WI38 (cell line): ENCODE results near the gene CMYA5.

Experiments
- H3K4me3 ChIP-seq: 2 replicates; pipeline ENCODE4 v1.5.1; 2011; ENCODE audit warnings: low read depth, mild to moderate bottlenecking, control low read depth, low read length
- TF ChIP-seq, protein P1 (sequence below): IDR thresholded peaks from 2 replicates; pipeline ENCODE4 v1.5.1; 2012; ENCODE audit warnings: low read depth, mild to moderate bottlenecking, control low read depth, low read length

The CMYA5 gene

DNA sequence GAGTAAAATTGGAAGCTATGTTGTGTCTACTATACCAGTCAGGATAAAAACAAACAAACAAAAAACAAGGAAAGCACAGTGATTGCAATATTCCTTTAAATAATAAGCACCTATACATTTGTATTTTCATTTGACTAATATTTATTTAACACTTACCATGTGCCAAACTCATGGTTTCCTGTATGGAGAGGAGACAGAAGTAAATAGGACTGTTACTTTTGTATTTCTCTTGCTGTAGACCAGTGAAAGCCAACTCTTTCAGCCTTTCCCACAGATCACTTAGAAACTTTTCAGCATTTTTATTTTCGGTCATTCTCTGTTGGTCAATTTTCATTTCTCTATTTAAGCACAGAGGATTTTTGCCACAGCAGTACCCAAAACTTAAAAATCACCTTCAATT, 4.5 kb downstream of the CMYA5 start:
- no peak overlapping the region for H3K4me3 ChIP-seq
- TF ChIP-seq, protein P1, sequence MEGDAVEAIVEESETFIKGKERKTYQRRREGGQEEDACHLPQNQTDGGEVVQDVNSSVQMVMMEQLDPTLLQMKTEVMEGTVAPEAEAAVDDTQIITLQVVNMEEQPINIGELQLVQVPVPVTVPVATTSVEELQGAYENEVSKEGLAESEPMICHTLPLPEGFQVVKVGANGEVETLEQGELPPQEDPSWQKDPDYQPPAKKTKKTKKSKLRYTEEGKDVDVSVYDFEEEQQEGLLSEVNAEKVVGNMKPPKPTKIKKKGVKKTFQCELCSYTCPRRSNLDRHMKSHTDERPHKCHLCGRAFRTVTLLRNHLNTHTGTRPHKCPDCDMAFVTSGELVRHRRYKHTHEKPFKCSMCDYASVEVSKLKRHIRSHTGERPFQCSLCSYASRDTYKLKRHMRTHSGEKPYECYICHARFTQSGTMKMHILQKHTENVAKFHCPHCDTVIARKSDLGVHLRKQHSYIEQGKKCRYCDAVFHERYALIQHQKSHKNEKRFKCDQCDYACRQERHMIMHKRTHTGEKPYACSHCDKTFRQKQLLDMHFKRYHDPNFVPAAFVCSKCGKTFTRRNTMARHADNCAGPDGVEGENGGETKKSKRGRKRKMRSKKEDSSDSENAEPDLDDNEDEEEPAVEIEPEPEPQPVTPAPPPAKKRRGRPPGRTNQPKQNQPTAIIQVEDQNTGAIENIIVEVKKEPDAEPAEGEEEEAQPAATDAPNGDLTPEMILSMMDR = no peak

DNA sequence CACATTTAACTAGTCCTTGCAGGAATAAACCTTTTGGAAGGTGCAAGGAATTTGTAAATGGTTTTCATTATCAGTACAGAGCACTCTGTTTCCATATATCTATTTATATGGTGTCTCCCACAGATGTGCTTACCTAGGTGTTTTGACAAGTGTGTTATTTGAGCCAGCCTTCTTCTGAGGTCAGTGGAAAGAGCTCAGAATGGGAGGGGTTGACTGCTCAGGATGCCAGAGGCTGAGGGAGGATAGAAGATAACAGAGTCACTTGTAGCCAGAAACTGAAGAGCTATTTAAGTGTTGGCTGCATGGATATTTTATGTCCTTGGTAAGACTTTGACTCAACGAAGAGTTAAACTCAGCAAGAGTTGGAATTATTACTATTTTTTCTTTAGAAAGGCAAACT, 5.0 kb downstream of the CMYA5 start:
- TF ChIP-seq, protein P1 = no peak
- no peak overlapping the region for H3K4me3 ChIP-seq

DNA sequence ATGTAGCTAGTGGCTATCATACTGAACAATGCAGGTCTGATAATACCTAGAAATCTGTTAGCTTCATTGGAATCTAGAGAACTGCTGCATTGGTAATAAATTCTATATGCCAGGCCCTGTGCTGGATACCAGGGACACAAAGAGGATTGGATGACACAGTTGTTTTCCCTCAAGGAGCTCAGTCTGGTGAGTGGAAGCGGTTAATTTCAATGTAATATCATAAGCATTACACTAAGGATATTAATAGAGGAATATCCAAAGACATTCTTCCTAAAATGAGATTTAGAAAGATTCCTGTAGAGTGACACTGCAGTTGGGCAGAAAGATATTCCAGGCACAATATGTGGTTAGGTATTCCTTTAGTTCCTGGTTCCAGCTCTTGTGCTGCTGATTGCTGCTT, 5.9 kb downstream of the CMYA5 start:
- H3K4me3 ChIP-seq = no peak overlapping the region

DNA sequence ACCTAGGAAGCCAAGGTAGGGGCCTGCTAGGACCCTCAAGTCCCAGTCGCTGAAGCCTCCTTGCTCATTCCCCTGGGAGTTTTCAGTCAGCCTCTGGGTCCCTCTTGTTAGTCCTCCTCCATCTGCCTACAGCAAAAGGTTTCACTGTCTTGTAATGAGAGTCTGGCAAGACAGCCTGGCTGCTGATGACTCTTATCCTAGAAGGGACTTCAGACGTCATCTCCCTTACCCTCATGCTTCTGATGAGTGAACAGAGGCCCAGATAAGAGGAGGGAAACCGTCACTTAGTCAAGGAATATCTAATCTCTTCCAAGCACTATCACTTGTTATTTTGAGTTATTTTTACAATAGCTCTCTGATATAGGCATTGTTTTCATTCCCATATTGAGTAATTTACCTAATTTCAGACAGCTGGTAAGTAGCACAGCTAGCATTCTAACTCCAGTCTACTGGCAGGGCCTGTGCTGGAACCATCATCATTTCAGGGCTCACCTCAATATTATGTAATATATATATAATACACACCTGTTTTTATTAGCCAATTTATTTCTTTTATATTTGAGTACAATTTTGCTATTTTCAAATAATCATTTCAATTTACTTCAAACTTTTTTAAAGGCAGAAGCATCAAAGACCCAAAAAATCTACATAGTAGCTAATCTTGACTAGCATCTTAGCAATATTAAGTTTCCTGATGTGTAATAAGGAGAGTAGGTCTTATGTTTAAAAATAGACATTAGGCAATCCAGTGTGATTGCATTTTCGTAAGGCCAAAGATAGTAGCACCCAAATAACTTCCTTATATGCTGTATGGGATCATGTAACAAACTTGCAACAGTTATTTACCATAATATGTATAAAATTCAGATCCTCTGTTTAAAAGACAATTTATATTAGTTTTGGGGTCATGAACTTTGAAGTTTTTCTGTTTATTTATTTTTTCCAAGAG, 7.9 kb downstream of the CMYA5 start:
- no peak overlapping the region for H3K4me3 ChIP-seq
- TF ChIP-seq, protein P1 = no peak

More for the DNA sequence above, 5.9 kb downstream of the CMYA5 start:
- TF ChIP-seq, protein P1 = no peak

DNA sequence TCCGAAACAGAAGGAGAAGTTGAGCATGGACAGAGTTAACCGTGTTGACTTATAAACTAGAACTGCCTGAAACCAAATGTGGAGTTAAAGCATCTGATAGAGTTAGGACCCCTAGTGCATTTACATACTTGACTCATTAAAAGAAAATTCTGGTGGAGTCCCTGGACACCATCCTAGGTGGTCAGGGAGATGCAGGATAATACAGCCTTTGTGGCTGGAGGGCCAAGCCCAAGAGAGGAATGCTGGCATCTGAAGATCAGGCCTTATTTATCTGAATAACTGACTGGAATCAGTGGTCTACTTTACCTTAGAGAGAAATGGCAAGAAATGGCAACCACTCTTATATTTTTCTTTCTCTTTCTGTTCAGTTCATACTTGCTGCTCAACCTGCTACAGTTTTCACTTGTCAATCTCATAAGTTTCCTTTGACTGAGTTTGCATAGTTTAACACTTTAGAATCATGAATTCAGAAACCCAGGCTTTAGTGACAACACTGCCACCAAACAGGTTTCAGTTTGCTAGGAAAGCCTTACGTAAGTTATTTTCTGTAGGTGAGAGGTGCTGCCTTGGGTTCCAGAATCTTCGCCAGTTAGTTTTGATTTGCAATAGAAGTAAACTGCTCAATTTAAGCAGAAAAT, 10.2 kb downstream of the CMYA5 start:
- no peak overlapping the region for H3K4me3 ChIP-seq
- TF ChIP-seq, protein P1 = no peak

DNA sequence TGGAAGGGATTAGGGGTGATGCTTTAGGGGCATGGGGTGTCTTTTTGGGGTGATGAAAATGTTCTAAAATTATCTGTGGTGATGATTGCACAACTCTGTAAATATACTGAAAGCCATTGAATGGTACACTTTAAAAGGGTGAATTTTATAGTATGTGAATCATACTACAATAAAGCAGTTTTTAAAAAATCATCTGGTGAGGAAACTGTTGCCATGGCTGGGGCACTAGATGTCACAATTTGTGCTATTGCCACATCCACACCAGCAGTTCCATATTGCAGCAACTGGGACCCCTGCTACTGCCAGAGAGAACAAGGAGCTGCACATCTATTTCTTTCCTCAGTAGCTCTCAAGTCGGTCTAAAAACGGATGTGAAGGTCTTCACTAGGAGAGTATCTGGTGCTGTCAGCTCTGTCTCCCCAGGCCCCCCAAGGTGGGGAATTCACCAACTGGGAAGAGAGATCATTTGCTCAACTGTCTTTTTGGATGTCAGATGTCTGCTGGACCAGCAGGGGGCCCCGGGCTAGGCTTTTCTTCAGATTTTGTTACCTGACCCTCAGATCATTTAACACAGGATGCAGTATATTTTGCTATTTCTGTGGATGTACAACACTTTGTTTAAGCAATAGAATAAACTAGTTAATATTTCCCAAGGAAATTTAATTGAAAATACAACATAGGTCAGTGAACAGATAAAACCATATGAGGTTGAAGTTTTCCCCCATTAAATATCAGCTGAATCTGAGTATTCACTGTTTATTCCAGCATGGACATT, 13.2 kb downstream of the CMYA5 start:
- no peak overlapping the region for H3K4me3 ChIP-seq
- TF ChIP-seq, protein P1 = peak; percentile 67
